ENCODE measurements around the gene CSNK1G3.
"Not testable (repeated sequence)": the region's sequence is repeated elsewhere in the genome, so short reads cannot be mapped to it uniquely, and the experiment has no call there.

Gene CSNK1G3

DNA sequence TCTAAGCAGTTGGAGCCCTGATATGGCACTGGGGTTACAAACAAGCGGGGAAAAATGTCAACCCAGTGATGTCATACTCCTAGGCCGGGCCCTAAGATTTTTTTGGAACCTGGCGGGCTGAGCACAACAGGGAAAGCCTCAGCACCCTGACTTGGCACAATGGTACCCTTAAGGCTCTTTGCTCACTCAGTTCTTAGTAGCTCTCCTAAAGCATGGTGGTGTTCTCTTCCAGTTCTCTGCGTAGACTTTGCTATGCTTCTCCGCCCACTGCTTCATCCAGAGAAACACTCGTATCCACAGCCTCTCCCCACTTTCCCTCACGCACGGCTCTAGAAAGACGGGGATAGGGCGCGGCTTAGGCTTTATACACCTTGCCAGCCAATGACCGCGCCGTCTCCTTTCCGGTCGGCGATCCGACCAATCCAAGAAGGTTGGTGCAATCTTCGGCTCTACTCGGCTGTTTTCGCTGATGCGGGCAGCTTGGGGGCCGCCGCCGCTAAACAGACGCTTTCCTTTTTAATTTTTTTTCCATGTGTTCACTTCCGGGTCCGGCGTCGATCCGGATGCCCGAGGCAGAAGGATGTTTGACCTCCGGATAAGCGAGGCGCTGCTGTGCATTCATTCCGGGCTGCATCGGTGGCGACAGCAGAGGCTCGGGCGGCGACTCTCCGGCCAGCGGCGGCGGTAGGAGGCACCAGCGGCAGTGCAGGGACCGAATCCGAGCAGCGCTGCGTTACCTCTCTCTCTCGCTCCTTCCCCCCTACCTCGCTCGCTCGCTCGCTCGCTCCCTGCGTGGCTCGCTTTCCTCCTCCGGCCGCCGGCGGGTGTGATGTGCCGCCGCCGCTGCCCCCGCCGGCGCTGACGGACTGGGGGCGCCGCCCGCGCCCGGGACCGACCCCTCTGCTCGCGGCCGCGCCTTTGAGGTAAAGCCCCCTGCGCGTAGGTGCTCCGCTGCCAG is at the start of gene CSNK1G3:
TSS of gene CSNK1G3 (plus strand) at position 530 of the 958 bp plus-strand sequence. CDS start 33,487 bp downstream, outside the sequence.
- DNase-seq, result peak; percentile 92 to 96

DNA sequence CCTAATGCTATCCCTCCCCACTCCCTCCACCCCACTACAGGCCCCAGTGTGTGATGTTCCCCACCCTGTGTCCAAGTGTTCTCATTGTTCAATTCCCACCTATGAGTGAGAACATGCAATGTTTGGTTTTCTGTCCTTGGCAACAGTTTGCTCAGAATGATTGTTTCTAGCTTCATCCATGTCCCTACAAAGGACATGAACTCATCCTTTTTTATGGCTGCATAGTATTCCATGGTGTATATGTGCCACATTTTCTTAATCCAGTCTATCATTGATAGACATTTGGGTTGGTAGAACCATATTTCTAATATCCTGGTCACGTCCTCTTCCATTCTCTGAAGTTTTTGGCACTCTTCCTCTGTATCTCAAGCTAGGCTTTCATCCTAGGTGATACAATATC is 45.1 kb upstream of the CSNK1G3 start:
- DNase-seq, result not testable (repeated sequence)

GRCh38 chr5:123471385-123471784 is 40.6 kb upstream of the CSNK1G3 start:
- DNase-seq, result no peak

- no peak for DNase-seq
Observed at GRCh38 chr5:123472150-123472924, 39.6 kb upstream of the CSNK1G3 start.

- no peak for DNase-seq
Observed at GRCh38 chr5:123474228-123474627, 37.7 kb upstream of the CSNK1G3 start.

GRCh38 chr5:123476731-123477130 is 35.2 kb upstream of the CSNK1G3 start:
- DNase-seq, result no peak

DNA sequence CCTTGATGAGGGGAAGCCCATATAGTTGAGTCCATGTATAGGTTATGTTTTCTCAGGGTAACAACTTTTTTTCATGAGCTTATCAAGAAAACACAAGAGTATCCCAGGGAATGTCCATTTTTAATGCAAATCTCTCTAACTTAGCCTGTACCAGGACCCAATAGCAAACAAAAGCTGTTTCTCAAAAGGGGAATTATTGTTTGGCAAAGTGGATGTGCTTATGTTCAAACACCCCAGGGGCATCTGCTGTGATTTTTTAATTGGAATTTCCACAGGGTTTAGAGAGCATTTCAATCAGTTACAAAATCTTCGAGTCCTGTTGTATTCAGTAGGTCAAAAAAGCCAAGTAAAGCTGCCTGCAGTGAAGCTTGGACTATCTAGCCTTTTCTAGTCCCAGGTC is 33.4 kb upstream of the CSNK1G3 start:
- DNase-seq, result no peak

GRCh38 chr5:123482258-123482657 is 29.7 kb upstream of the CSNK1G3 start:
- DNase-seq, result no peak

DNA sequence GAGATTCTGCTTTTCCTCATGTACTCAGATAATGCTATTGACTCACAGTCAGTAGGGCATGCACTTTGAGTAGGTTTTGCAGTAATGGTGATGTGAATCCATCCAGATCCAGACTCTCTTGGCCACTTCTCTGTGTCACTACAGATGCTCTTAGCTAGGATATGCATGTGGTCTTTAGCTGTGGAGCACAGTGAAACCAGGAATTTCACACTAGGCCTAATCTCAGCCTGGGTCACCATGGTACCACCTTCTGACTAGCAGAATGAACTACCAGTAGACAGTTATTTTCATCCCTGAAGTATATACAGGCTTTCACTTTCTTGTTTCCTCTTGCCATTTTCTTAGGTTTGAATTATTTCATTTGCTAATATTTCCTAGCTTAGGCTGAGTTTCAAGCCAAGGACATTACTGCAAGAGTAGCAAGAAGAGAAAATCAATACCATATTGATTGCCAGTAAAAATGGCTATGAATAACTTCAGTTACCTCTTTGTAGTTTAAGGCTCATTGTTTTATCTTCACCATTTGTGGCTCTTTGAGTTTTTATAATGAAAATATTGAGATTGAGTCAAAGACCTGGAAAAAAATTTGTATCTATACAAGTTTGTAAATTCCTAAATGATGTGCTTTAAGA is 28.4 kb upstream of the CSNK1G3 start:
- no peak for DNase-seq

GRCh38 chr5:123485275-123485674 is 26.7 kb upstream of the CSNK1G3 start:
- no peak for DNase-seq

GRCh38 chr5:123486951-123487655 is 24.9 kb upstream of the CSNK1G3 start:
- DNase-seq, result no peak

DNA sequence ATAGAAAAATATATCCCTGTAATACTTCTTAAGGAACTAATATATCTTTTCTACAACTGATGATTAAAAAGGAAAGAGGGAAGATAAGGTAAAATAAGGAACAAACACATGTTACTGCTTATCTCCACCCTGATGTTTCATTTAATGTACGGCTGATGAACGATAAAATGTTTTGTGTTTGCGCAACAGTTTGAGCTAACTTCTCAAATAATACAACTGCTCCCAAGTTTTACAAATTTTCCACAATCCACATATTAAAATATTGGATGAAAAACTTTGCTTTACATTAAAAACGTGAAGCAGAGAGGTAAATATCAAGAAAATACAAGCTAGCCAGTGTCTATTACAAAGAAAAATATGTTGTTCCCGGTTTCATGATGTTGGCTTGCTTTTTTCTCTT is 21.0 kb upstream of the CSNK1G3 start:
- no peak for DNase-seq

GRCh38 chr5:123495211-123495610 is 16.8 kb upstream of the CSNK1G3 start:
- not testable (repeated sequence) for DNase-seq

DNA sequence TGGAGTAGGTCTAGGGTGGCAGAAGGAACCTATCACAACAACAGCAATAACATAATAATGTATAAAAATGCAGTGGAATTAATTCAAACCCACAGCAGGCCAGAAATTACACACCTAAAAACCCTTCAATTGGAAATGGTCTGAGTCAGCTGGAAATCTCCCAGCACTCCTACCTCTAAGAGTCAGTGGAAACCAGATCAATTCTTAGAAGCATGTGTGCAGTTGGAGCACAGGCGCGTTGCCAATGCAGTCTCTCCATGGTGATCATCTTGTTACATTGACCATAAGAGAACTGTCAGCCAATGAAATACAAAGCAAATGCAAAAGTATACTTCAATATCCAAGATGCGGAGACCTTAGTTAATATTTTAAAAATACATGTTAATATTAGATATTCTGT is 15.1 kb upstream of the CSNK1G3 start:
- DNase-seq, result no peak

DNA sequence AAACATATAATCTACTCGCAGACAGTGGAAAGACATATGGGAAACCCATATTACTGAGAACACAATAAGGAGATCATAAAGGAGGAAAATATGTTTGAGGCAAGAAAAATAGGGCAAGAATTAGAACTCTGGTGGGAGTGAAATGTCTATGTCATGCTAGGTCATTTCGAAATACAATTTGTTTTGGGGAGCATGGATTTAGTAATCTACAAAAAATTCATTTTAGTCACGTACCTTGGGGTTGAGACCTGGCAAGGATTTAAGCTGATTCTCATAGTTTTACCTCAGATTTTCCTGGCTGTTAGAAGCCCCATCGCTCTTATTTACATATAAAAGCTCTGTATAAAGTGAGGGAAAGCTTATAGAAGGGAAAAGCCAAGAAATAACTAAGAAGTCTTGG is 11.5 kb upstream of the CSNK1G3 start:
- no peak for DNase-seq

DNA sequence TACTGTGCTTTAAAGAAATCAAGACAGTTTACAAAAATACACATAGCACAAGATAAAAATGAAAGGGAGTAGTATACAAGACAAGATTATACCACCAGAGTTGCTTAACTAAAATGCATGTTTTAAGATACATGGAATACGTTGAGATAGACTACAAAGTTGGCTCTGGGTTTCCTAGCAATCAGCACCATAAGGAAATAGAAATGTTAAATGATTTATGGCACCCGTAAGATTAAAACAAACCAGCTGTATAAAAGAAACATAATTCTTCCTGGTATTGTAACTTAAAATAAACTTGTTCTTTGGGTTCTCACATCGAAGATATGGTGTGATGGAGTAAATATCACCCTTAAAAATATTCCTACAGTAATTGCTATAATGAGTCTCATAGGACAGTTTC is 9.9 kb upstream of the CSNK1G3 start:
- DNase-seq, result no peak

GRCh38 chr5:123503299-123503698 is 8.7 kb upstream of the CSNK1G3 start:
- DNase-seq, result no peak

- DNase-seq, result no peak
Observed at GRCh38 chr5:123505633-123506032, 6.3 kb upstream of the CSNK1G3 start.

DNA sequence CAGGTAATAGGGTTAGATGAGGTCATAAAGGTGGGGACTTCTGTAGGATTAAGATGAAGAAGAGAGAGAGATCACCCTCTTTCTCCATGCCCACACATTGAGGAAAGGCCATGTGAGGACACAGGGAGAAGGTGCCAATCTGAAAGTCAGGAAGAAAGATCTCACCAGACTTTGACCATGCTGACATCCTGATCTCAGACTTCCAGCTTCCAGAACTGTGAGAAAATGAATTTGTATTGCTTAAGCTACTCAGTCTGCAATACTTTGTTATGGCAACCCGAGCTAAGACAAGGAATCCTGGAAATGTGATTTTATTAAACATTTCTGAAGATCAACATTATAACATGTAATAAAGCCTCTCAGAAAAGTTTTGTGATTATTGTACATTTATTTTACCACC is 3.5 kb upstream of the CSNK1G3 start:
- DNase-seq, result no peak

- DNase-seq, result no peak
Observed at GRCh38 chr5:123511290-123511647, 708 bp upstream of the CSNK1G3 start.

DNA sequence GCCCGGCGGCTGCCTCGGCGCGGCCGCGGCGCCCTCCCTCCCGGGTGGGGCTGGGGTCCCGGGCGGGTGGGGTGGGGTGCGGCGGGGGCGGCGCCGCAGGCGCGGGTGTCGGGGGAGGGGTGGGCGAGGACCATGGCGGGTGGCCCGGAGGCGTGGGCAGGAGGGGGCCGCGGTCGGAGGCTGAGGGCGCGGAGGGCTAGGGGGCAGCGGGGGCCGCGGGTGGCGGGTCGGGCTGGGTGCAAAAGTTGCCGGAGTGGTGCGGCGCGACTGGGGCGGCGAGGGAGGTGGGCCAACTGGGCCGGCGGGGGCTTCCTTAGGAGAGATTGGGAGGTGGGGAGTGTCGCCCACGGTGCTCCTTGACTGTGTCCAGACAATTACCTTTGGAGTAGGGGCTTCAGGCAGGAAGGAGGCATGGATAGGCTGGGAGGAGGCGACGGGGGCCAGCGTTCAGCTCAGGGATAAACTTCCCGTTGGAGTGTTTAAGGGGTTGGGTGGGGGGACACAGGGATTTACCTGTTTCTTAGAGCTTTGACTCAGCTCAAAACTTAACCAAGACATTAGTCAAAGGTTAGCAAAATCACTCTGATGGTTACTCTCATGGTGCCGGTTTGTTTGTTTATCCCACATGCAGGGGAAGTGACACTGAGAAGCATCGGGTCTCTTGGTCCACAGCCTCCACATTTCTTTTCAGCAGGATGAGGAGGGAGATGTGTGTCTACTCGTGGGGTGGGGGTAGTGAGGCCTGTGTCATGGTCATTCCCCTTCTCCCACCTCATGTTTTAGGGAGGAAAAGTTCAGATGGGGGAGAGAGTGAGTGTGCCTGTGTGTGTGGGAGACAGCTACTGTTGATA is 859 bp downstream of the CSNK1G3 start:
- DNase-seq, result peak in 1 of 2 donors; percentile 9

All from hippocampal formation (tissue), 2 donors.